HG03520 (cell line): ENCODE results near the gene PCYOX1L.

ENCODE experiments used
- ATAC-seq: cut with Tn5 transposase; IDR thresholded peaks from one replicate; pipeline ENCODE4 v1.9.1; 2021; ENCODE audit warnings: mild to moderate bottlenecking, moderate library complexity; ENCODE audit not compliant: unreplicated experiment

PCYOX1L gene, protein sequence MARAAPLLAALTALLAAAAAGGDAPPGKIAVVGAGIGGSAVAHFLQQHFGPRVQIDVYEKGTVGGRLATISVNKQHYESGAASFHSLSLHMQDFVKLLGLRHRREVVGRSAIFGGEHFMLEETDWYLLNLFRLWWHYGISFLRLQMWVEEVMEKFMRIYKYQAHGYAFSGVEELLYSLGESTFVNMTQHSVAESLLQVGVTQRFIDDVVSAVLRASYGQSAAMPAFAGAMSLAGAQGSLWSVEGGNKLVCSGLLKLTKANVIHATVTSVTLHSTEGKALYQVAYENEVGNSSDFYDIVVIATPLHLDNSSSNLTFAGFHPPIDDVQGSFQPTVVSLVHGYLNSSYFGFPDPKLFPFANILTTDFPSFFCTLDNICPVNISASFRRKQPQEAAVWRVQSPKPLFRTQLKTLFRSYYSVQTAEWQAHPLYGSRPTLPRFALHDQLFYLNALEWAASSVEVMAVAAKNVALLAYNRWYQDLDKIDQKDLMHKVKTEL

GRCh38 chr5:149357370-149358293 lies at the start of gene PCYOX1L:
Gene PCYOX1L, plus strand, starts transcription at chr5:149358046. Its CDS starts 23 bp downstream, at chr5:149358069.
- ATAC-seq = peak; percentile 99

GRCh38 chr5:149309354-149309753 lies 48.5 kb upstream of the PCYOX1L start:
- ATAC-seq = no peak

GRCh38 chr5:149310488-149310887 lies 47.4 kb upstream of the PCYOX1L start:
- ATAC-seq = no peak

- no peak for ATAC-seq
These were observed 46.7 kb upstream of the PCYOX1L start for GRCh38 chr5:149310947-149311658.

DNA sequence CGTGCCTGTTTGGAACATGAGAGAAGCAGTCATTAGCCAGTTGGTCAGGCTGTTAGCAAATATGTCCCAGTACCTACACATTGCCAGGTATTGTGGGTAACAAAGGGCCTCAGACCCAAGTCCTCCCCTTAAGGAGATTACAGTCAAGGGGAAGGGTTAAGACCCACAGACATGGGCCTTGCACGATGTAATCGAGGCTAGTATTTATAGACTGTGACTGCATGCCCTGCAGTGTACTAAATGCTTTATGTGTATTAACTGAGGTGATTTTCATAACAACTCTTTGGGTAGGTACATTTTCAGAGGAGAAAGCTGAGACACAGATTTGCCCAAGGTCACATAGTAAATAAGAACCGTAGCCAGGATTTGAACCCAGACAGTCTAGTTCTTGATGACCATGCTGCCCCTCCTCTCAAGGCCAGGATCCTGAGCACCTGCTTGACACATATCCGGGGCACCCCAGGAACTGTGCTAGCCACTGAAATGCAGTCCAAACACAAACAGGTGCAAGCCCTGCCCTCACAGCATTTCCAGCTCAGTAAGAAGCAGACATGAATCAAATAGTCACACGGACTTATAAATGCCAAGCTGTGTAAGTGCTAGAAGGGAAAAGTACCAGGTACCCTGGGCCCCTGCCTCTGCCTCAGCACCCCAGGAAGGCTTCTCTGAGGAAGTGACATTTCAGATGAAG lies 44.5 kb upstream of the PCYOX1L start:
- ATAC-seq = no peak

DNA sequence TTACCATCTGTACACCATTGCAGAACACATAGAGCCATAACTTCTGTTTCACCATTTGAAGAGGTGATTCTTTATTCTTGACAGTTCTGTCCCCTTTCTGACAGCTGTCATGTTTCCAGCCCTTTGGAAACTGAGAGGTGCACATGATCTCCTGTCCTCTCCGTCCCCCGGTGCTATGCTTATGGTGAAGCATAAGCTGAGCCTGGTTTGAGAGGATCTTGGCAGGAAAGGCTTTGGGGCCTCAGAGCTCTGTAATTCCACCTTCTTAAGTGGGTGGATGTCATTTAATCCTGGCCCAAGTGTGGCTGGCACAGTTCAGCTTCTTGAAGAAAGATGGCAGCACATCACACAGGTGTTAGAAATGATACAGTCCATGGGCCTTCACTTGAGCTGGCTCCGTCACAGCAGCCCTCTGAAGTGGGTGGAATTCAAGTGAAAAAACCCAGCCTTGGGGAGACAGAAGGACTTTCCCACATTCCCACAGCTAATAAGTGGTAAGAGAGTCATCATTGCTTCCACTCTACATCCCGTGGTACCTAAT lies 43.2 kb upstream of the PCYOX1L start:
- no peak for ATAC-seq

GRCh38 chr5:149315753-149316152 lies 42.1 kb upstream of the PCYOX1L start:
- ATAC-seq = no peak

GRCh38 chr5:149317281-149318048 lies 40.4 kb upstream of the PCYOX1L start:
- ATAC-seq = peak; percentile 60

DNA sequence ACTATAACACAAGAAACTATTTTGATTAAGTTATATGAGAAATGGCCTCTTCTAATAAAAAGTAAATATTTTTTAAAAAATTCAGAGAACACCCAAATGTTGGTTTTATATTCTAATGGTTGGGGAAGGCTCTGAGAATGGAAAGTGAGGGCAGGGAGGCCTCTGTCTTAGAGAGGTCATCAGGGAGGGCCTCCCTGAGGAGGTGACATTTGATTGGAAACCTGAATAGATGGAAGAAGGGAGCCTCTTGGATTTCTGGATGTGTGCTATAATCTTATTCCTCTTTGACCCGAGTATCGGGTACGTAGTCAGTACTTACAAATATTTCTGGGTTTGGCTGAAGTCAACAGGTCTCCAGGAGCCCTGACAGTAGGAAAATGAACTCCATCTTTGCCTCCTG lies 38.7 kb upstream of the PCYOX1L start:
- ATAC-seq = no peak

- ATAC-seq = no peak
These were observed 37.0 kb upstream of the PCYOX1L start for GRCh38 chr5:149320791-149321330.

DNA sequence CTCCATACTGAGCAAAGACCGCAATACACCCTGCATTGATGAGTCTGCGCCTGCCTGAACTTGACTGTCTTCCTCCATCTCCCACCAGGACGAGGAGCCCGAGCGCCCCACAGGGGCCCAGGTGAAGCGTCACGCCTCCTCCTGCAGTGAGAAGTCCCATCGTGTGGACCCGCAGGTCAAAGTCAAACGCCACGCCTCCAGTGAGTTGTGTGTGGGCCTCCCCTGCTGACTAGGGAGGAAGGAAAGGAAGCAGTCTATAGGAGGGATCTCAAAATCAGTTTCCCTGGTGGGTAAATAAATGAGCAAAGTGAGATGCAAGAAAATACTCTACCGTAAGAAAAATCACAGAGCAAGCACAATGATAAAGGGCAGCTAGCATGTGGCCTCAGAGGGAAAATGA lies 35.3 kb upstream of the PCYOX1L start:
- ATAC-seq = no peak

- no peak for ATAC-seq
These were observed 34.6 kb upstream of the PCYOX1L start for GRCh38 chr5:149323210-149323609.

GRCh38 chr5:149323621-149324205 lies 34.1 kb upstream of the PCYOX1L start:
- no peak for ATAC-seq

- ATAC-seq = no peak
These were observed 33.2 kb upstream of the PCYOX1L start for GRCh38 chr5:149324641-149325040.

DNA sequence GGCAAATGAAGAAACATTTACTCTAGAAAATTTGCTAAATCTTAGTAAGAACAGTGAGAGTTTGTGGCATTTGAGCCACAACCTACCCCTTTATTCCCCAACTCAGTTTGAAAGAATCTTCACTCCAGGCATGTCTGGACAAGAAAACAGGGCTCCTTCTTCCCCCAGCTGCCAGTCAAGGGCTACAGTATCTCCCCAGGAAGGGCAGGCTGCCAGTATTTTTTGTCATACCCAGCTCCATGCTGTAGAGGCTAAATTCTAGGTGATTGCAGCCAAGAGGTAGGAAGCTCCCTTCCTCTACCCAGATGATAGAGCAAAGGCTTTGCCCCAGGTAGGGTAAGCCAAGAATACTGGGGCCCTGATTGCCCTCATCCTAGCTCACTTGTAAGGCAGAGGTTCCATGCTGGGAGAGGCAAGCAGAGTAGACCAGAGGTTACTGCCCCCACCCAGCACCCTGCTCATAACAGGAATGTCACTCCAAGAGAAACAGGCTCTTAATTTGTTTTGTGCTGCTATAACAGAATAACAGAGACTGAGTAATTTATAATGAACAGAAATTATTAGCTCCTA lies 32.6 kb upstream of the PCYOX1L start:
- ATAC-seq = no peak

DNA sequence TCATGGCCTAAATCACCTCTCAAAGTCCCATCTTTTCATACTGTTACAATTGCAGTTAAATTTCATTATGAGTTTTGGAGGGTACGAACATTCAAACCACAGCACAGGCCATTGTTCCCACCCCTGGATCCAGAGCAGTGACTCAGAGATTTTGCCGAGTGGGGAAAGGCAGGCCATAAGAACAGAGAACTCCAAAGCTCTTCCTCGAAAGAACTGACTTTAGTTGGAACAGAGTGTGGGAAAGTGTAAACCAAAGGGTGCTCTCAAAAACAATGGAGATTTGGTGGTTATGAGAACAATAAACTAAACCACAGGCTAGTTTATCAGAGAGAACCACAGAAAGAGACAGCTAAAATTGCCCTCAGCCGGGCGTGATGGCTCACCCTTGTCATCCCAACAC lies 32.0 kb upstream of the PCYOX1L start:
- ATAC-seq = no peak

- no peak for ATAC-seq
These were observed 31.2 kb upstream of the PCYOX1L start for GRCh38 chr5:149326611-149327010.

GRCh38 chr5:149328177-149328576 lies 29.7 kb upstream of the PCYOX1L start:
- no peak for ATAC-seq
